WTC11 (cell line): ENCODE measurements around the gene STAG2. TPM values are rescaled to one million over a fixed set of nuclear protein-coding genes. Genes with fewer than 3 reads are reported as not detected.

Source experiments
- ATAC-seq: fragments of 200-7000 bp; cut with Tn5 transposase; 2 replicates; pipeline ENCODE4 v1.10.0; 2021; ENCODE audit warnings: mild to moderate bottlenecking, moderate library complexity
- CTCF ChIA-PET: fragments of 300-600 bp; sonication (Branson Sonifier 250); formaldehyde crosslinking; loops from one replicate; lab custom pipeline; 2021; ENCODE audit warnings: antibody characterized with exemption; lab: Charles Lee
- POLR2A ChIA-PET: fragments of 350-600 bp; sonication (Branson Sonifier 250); formaldehyde crosslinking; loops from one replicate; lab custom pipeline; 2021; ENCODE audit warnings: antibody characterized with exemption; lab: Charles Lee
- DNase-seq: peaks from one replicate; pipeline ENCODE4 v3.0.0; 2021; ENCODE audit warnings: low spot score
- H3K27ac Mint-ChIP-seq: 2 replicates; pipeline ENCODE4 v1.8.0; 2021; ENCODE audit warnings: mixed read lengths
- H3K27me3 Mint-ChIP-seq: 2 replicates; pipeline ENCODE4 v1.8.0; 2021; ENCODE audit warnings: low read depth, mild to moderate bottlenecking, moderate library complexity, mixed read lengths
- H3K36me3 Mint-ChIP-seq: 2 replicates; pipeline ENCODE4 v1.8.0; 2021; ENCODE audit warnings: mixed read lengths
- H3K4me1 Mint-ChIP-seq: 2 replicates; pipeline ENCODE4 v1.8.0; 2022; ENCODE audit warnings: mixed read lengths
- H3K4me3 Mint-ChIP-seq: 2 replicates; pipeline ENCODE4 v1.8.0; 2021; ENCODE audit warnings: mild to moderate bottlenecking, moderate library complexity, mixed read lengths
- H3K9me3 Mint-ChIP-seq: 2 replicates; pipeline ENCODE4 v1.8.0; 2021; ENCODE audit warnings: mixed read lengths
- ARID4B ChIP-seq: sonication (generic); formaldehyde crosslinking; IDR thresholded peaks from 2 replicates; pipeline ENCODE4 v1.8.0; 2023; ENCODE audit warnings: missing genetic modification reagents, mild to moderate bottlenecking, borderline replicate concordance
- ATF3 ChIP-seq: sonication (generic); formaldehyde crosslinking; conservative IDR thresholded peaks from 2 replicates; pipeline ENCODE4 v1.8.1; 2022; ENCODE audit warnings: mild to moderate bottlenecking, missing genetic modification reagents
- CBFB ChIP-seq: sonication (generic); formaldehyde crosslinking; IDR thresholded peaks from 2 replicates; pipeline ENCODE4 v1.8.1; 2022; ENCODE audit warnings: mild to moderate bottlenecking, low read depth, missing genetic modification reagents
- CDX4 ChIP-seq: fragments of 250-450 bp; sonication (Bioruptor Pico); IDR thresholded peaks from 2 replicates; pipeline ENCODE4 v1.9.0; 2021; ENCODE audit warnings: moderate library complexity, mild to moderate bottlenecking, inconsistent platforms, borderline replicate concordance
- E2F1 ChIP-seq: sonication (generic); formaldehyde crosslinking; IDR thresholded peaks from 2 replicates; pipeline ENCODE4 v1.8.0; 2022; ENCODE audit warnings: mild to moderate bottlenecking, missing genetic modification reagents
- EMX1 ChIP-seq: fragments of 250-450 bp; sonication (Bioruptor Pico); IDR thresholded peaks from 2 replicates; pipeline ENCODE4 v1.8.0; 2021; ENCODE audit warnings: mild to moderate bottlenecking
- FOXJ3 ChIP-seq: sonication (generic); formaldehyde crosslinking; IDR thresholded peaks from 2 replicates; pipeline ENCODE4 v1.9.0; 2021; ENCODE audit warnings: missing genetic modification reagents, mild to moderate bottlenecking, borderline replicate concordance
- FOXK1 ChIP-seq: sonication (generic); formaldehyde crosslinking; IDR thresholded peaks from 2 replicates; pipeline ENCODE4 v1.8.0; 2022; ENCODE audit warnings: mild to moderate bottlenecking, moderate library complexity, missing genetic modification reagents
- FOXP1 ChIP-seq: sonication (generic); formaldehyde crosslinking; IDR thresholded peaks from 2 replicates; pipeline ENCODE4 v1.8.0; 2022; ENCODE audit warnings: missing genetic modification reagents, mild to moderate bottlenecking, moderate library complexity, borderline replicate concordance
- JAZF1 ChIP-seq: fragments of 250-450 bp; sonication (Bioruptor Pico); IDR thresholded peaks from 2 replicates; pipeline ENCODE4 v1.9.0; 2021; ENCODE audit warnings: moderate library complexity, mild to moderate bottlenecking, inconsistent platforms
- MXD4 ChIP-seq: fragments of 250-450 bp; sonication (Bioruptor Pico); IDR thresholded peaks from 2 replicates; pipeline ENCODE4 v1.8.0; 2021; ENCODE audit warnings: mild to moderate bottlenecking, moderate library complexity, borderline replicate concordance
- SMAD4 ChIP-seq: sonication (generic); formaldehyde crosslinking; IDR thresholded peaks from 2 replicates; pipeline ENCODE4 v1.8.0; 2022; ENCODE audit warnings: mild to moderate bottlenecking, missing genetic modification reagents
- SOX15 ChIP-seq: fragments of 250-450 bp; sonication (Bioruptor Pico); IDR thresholded peaks from 2 replicates; pipeline ENCODE4 v1.9.0; 2021; ENCODE audit warnings: mild to moderate bottlenecking
- TEAD1 ChIP-seq: sonication (generic); formaldehyde crosslinking; IDR thresholded peaks from 2 replicates; pipeline ENCODE4 v1.8.0; 2022; ENCODE audit warnings: mild to moderate bottlenecking, missing genetic modification reagents
- TEAD4 ChIP-seq: sonication (generic); formaldehyde crosslinking; IDR thresholded peaks from 2 replicates; pipeline ENCODE4 v1.8.0; 2022; ENCODE audit warnings: mild to moderate bottlenecking, missing genetic modification reagents
- TP53 ChIP-seq: sonication (generic); formaldehyde crosslinking; IDR thresholded peaks from 2 replicates; pipeline ENCODE4 v1.8.1; 2023; ENCODE audit warnings: mild to moderate bottlenecking, missing genetic modification reagents
- ZMAT4 ChIP-seq: fragments of 250-450 bp; sonication (Bioruptor Pico); IDR thresholded peaks from 2 replicates; pipeline ENCODE4 v1.9.0; 2021; ENCODE audit warnings: mild to moderate bottlenecking
- ZNF396 ChIP-seq: fragments of 250-450 bp; sonication (Bioruptor Pico); IDR thresholded peaks from 2 replicates; pipeline ENCODE4 v1.8.0; 2021; ENCODE audit warnings: mild to moderate bottlenecking, moderate library complexity, borderline replicate concordance
- ZNF512 ChIP-seq: sonication (generic); formaldehyde crosslinking; IDR thresholded peaks from 2 replicates; pipeline ENCODE4 v1.8.1; 2022; ENCODE audit warnings: missing genetic modification reagents, borderline replicate concordance
- ZNF532 ChIP-seq: fragments of 250-450 bp; sonication (Bioruptor Pico); IDR thresholded peaks from 2 replicates; pipeline ENCODE4 v1.9.0; 2021; ENCODE audit warnings: mild to moderate bottlenecking, borderline replicate concordance
- total RNA-seq: library from RNA; stranded (reverse); gene quantifications from 3 replicates; pipeline ENCODE4 v1.2.3, GENCODE V29; 2021

Gene STAG2
- total RNA-seq, 1 experiment from 2014 or later, result 70.5 TPM

- TF ChIP-seq ARID4B (CRISPR knock-in tag), result no peak
- no peak for TF ChIP-seq TP53
- no peak for TF ChIP-seq E2F1 (CRISPR knock-in tag)
- no peak for TF ChIP-seq JAZF1
- TF ChIP-seq MXD4 (CRISPR knock-in tag), result no peak
Observed at GRCh38 chrX:124113621-124114600, 152.4 kb downstream of the STAG2 start (continued).

GRCh38 chrX:124117325-124117724 is 155.8 kb downstream of the STAG2 start:
- ChIA-PET CTCF (no interaction called here), POLR2A (no interaction called here)
- H3K4me1 Mint-ChIP-seq, result peaks cover 13% of the 10 kb centered on the region
- TF ChIP-seq SOX15 (CRISPR knock-in tag) (no peak), ZNF396 (no peak), CDX4 (CRISPR knock-in tag) (no peak), ZMAT4 (no peak), TEAD1 (no peak), ZNF512 (CRISPR knock-in tag) (no peak), FOXP1 (no peak), FOXK1 (CRISPR knock-in tag) (no peak), ZNF532 (CRISPR knock-in tag) (no peak), TEAD4 (CRISPR knock-in tag) (no peak), FOXJ3 (no peak), ATF3 (CRISPR knock-in tag) (no peak), EMX1 (CRISPR knock-in tag) (no peak), SMAD4 (CRISPR knock-in tag) (no peak), CBFB (CRISPR knock-in tag) (no peak)
- H3K4me3 Mint-ChIP-seq, result no peak overlapping the region
- DNase-seq, result no peak
- H3K27me3 Mint-ChIP-seq, result no peaks in the 10 kb centered on the region
- H3K9me3 Mint-ChIP-seq, result 0 out of 2 replicates have a peak, but pooled peaks cover 3% of the 10 kb centered on the region
- no peak for ATAC-seq
- H3K27ac Mint-ChIP-seq, result no peak overlapping the region
- no peaks in the 10 kb centered on the region; the same call in 1 of the 2 replicates for H3K36me3 Mint-ChIP-seq
